HG03280 (cell line): ENCODE data around the gene F10.

ENCODE experiments used
- ATAC-seq: cut with Tn5 transposase; IDR thresholded peaks from one replicate; pipeline ENCODE4 v1.9.1; 2021; ENCODE audit warnings: mild to moderate bottlenecking, moderate library complexity; ENCODE audit not compliant: unreplicated experiment

The F10 gene

DNA sequence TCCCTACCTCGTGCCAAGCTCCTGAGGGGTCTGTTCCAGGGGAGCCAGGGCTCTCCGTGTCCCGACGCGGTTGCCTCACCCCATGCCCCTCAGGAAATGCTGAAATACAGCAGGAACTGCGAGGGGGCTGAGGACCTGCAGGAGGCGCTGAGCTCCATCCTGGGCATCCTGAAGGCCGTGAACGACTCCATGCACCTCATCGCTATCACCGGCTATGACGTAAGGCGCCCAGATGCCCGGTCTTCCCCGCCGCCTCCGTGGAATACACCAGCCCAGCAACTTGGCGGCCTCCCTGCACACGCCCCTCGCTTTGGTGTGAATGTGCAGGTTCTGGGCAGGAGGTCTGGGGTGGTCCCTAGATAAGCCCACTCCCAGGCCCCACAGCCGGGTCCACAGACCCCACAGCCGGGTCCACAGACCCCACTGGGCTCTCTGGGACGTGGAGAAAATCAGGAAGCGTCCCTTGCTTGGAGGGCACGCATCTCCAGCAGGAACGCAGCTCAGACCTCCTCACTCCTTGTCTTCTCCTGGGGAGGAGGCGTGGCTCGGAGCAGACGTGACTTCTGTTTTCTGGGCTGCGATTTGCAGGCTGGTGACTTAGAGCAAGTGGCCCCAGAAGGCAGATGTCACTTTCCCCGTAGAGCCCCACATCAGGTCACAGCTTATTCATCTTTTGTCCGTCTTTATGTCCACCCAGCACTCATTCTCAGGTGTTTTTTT, 36.4 kb upstream of the F10 start:
- ATAC-seq = no peak

GRCh38 chr13:113086991-113087922, 35.3 kb upstream of the F10 start:
- ATAC-seq = no peak

DNA sequence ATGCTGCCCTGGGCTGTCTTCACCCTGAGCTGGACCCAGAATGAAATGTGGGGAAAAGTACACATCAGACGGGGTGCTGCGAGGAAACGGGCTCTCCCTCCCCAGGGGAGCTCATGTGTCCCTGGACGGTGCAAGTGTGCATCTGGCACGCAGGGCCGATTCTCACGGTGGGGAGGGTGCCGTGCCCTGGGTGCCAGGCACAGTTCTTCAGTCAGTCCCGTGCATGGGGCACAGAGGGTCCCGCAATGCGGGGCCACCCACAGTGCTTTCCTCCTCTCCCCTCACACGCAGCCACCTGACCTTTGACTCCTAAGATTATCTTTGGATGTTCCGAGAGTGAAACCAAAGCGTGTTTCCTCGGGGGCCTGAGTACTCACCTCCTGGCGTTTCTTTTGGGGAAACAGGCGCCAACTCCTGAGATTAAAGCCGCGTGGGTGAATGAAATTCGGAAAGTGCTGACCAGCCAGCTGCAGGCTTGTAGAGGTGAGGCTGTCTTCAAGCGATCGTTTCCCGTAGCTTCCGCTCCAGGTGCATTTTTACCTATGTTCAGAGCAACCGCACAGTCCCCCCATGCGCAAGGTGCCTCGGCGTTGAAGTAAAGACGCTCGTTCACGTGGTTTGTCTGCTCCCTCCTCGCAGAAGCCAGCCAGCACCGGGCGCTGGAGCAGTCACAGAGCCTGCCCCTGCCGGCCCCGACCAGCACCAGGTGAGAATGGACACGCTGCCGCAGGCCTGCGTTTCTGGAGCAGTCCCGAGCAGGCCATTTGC, 34.5 kb upstream of the F10 start:
- ATAC-seq = no peak

GRCh38 chr13:113088691-113089020, 33.9 kb upstream of the F10 start:
- ATAC-seq = no peak

DNA sequence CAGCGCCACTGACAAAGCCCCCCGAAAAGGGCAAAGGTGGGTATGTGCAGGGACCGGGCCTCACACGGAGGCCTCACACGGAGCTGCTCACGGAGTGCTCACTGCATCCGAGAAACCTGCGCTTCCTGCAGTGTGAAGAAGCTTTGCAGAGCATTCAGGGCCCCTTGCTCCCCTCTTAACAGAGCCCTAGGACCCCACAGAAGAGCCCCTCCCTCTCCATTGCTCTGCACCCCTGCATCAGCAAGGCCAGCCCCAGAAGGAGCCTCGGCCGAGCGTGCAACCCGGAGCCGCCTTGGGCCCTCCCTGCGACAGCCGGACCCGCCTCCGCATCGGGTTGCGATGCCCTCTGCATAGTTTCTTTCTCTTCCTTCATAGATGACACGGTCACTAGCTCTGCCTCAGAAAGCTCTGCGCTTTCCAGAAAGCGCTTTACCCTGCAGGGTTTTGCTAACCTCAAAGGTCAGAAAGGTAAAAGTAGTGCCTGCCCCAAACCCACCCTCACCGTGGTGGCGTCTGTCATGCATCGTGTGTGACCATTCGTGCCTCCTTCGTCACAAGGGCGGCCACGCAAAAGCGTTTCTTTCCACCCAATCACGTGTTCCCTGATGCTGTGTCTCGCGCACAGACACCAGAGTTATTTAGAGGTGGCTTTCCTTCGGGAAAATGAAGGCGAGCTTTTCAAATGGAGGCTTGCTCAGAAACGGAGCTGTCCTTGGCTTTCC, 32.7 kb upstream of the F10 start:
- ATAC-seq = no peak

- ATAC-seq = no peak
Observed at GRCh38 chr13:113090415-113090770, 32.2 kb upstream of the F10 start.

DNA sequence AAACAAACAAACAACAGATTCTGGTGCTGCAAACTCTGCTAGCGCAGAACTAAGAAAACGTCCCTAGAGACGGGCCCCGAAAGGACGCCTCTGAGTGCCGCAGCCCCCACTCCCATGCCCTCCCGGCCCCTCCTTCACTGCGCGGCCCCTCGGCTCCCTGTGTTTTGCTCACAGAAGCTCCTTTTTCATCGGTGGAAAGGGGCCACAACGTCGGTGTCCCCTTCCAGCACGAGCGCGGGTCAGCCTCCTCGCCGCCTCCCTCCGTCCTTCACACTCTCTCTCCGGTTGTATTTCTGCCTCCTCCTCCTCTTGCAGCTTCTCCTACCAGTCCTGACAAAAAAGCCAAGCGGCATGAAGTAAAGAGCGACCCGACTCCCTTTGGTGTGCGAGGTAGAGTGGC, 31.8 kb upstream of the F10 start:
- no peak for ATAC-seq

- no peak for ATAC-seq
Observed at GRCh38 chr13:113091211-113091771, 31.3 kb upstream of the F10 start.

DNA sequence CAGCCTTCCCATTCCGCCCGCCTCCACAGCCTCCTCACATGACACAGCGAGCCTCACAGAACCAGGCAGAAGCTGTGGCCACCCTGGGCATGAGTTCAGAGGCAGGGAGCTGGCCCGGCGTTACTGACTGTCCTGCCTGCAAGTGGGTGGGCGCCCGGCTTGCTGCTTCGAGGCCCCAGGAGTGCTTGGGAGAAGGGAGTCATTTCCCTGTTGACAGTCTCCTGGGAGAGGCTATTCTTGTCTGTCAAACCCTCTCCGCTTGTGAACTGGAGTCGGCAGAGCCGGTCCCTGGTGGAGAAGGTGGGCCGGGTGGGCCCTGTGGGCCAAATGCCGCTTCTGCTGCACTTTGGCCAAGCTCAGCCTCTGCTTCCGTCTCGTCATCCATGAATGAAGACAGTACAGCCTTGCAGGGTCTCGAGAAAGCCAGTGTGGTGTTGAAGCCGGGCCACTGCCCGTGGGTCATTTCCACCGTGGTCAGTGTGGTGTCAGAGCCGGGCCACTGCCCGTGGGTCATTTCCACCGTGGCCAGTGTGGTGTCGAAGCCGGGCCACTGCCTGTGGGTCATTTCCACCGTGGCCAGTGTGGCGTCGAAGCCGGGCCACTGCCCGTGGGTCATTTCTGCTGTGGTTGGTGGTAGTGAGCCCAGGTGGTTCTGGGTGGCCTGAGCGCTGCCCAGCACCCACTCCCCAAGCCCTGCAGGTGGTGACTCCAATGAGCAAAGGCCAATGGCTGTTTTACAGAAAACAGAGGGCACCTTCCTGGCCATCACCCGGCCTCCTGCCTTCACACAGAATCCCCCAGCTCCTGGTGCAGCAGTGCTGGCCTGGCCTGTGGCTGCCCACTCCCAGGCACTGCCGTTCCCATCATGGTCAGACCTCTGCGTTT, 30.5 kb upstream of the F10 start:
- ATAC-seq = no peak

DNA sequence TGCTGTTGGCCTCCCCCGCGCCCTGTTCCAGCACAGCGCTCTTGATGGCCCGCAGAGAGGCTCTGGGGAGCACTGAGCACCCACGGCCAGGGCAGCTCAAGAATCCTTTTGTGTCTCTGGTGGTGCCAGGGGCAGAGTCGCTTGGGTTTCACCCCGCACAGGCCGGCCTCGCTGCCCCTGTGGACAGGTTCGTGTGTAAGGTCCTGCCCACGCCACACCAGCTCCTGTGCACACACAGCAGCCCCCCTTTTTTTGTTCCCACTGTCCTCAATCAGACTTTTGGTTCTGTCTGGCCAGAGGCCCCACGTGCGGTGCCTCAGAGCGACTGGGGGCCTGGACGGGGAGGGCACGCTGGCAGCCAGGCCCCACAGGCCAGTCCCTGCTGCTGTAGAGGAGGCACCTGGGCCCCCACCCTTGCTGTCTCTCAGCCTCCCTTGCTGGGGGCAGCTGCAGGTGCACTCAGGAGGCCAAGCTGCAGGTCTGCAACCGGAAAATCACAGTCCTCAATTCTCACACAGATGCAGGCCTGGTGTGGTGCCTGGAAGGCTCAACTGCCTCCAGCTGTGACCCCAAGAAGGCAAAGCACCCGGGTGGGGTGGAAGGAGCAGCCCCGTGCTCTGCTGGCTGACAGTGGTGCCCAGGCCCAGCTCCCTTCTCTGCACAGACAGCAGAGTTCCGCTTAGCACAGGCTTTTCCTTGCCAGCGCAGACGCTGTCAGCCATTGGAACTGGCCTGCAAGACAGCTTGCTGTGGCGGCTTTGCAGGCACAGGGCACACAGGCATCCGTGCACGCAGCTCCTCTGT, 29.6 kb upstream of the F10 start:
- no peak for ATAC-seq

DNA sequence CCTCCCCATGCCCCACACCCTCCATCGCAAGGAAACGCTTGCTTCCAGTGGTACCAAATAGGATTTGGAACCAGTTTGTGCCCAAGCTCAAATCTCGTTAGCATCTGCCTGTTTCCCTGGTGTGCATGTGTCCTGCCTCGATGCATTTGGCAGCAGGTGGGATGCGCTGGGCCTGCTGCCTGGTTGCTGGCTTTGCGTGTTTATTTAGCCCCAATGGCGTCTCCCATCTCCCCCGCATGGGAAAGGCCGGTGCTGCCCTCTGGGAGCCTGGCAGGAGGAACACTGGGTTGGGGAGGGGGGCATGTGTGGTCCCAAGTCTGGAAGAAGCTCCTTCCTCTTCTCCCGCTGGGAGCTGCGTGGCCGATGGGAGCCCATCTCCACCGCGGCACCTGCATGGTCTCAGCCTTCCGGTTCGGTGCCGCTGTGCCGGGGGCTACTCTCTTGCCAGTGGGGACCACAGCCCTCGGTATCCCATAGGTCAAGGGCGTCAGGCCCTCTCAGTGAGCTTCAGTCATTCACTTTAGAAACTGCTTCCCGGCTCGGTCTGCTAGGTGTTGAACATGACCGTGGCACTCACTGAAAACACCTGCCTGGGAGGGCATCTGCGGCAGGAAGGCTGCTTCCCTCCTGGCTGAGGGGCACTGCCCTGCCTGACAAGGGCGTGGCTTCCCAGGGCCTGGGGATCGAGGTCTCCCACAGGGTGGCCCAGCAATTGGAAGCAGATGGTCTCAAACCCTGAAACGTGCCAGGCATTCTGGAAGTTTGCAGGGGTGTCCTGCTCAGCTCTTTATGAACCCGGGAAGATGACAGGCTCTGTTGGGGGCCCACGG, 28.8 kb upstream of the F10 start:
- ATAC-seq = no peak

DNA sequence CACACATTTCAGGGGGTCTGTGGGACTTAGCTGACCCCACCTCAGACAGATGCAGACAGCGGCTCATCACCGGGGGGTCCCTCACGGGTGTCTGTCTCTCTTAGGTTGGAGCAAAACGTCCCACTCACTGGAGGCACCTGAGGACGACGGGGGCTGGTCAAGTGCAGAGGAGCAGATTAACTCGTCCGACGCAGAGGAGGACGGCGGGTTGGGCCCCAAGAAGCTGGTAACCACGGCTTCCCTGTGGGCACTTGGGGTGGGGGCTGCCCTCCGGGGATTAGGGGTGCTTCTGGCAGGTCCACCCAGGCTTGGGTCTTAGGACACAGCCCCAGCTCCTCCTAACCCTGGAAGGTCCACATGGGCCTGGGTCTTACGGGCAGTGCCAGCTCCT, 28.2 kb upstream of the F10 start:
- no peak for ATAC-seq

GRCh38 chr13:113095146-113096051, 27.2 kb upstream of the F10 start:
- ATAC-seq = no peak

- no peak for ATAC-seq
Observed at GRCh38 chr13:113096052-113096744, 26.4 kb upstream of the F10 start.

GRCh38 chr13:113096745-113097305, 25.8 kb upstream of the F10 start:
- no peak for ATAC-seq

DNA sequence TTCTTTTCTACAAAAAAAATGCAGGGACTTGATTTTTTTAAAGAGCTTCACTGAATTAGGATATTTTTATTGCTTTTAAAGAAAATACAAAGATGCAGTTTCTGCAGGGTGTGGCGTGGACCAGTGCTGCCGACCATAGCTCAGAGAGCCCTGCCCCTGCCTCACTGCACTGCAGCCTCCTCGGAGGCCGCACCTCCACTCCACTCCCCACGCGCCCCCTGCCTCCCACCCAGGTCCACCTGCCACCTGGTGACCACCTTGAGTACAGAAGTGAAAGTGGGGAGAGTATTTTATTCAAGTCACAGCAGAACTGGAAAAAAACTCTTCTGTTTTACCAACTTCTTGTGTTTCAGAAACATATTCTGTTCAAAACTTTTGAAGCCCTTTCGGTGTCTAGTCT, 24.9 kb upstream of the F10 start:
- ATAC-seq = no peak
